NCI-H460 (cell line): Measurements from ENCODE around the gene DTX3. TPM values are rescaled to one million over a fixed set of nuclear protein-coding genes. Genes with fewer than 3 reads are reported as not detected.

Experiments
- DNase-seq: peaks from one replicate; pipeline ENCODE4 v3.0.0-alpha.2; 2016; ENCODE audit warnings: low read depth; ENCODE audit errors: extremely low read depth
- total RNA-seq: library from RNA; depleted of rRNA; stranded (reverse); fragments of >200 nt; shearing (Covaris generic); gene quantifications from 2 replicates; pipeline ENCODE4 v1.2.3, GENCODE V29; 2014

The DTX3 gene
- total RNA-seq, 1 experiment from 2014 or later = 27.4 TPM

- DNase-seq = no peak
Observed at GRCh38 chr12:57605811-57606311, 1.2 kb downstream of the DTX3 start.

- DNase-seq = no peak
Observed at GRCh38 chr12:57606399-57606798, 1.8 kb downstream of the DTX3 start.

- no peak for DNase-seq
Observed at GRCh38 chr12:57606821-57607220, 2.2 kb downstream of the DTX3 start.

- no peak for DNase-seq
Observed at GRCh38 chr12:57607958-57608663, 3.5 kb downstream of the DTX3 start.

- no peak for DNase-seq
Observed at GRCh38 chr12:57609101-57609780, 4.6 kb downstream of the DTX3 start.

- DNase-seq = no peak
Observed at GRCh38 chr12:57609781-57610553, 5.3 kb downstream of the DTX3 start.

- no peak for DNase-seq
Observed at GRCh38 chr12:57610554-57611107, 6.0 kb downstream of the DTX3 start.

GRCh38 chr12:57611108-57611826 lies 6.6 kb downstream of the DTX3 start, which contains the start of gene ARHGEF25:
Gene ARHGEF25 (plus strand): TSS chr12:57611435. CDS start chr12:57611895, 460 bp downstream.
- DNase-seq = no peak

GRCh38 chr12:57611827-57612710 lies 7.4 kb downstream of the DTX3 start:
- DNase-seq = no peak

- DNase-seq = no peak
Observed at GRCh38 chr12:57612711-57613426, 8.2 kb downstream of the DTX3 start.

GRCh38 chr12:57613427-57614109 lies 8.9 kb downstream of the DTX3 start:
- DNase-seq = no peak

GRCh38 chr12:57614178-57614947 lies 9.7 kb downstream of the DTX3 start:
- DNase-seq = no peak

GRCh38 chr12:57614948-57615500 lies 10.4 kb downstream of the DTX3 start:
- DNase-seq = no peak

- DNase-seq = no peak
Observed at GRCh38 chr12:57615637-57616036, 11.0 kb downstream of the DTX3 start.

- no peak for DNase-seq
Observed at GRCh38 chr12:57616383-57617101, 11.9 kb downstream of the DTX3 start.

GRCh38 chr12:57617942-57618341 lies 13.3 kb downstream of the DTX3 start:
- DNase-seq = no peak
